ENCODE data around the gene NBAS. TPM values are rescaled to one million over a fixed set of nuclear protein-coding genes. Genes with fewer than 3 reads are reported as not detected.
A peak's percentile ranks its signal among the peaks of the same experiment; 100 is the strongest.

NBAS gene
- total and polyA plus RNA-seq, 2 donors (not counting 1 experiment from before 2014, with no cell fraction given): 27.0 to 124 TPM

DNA sequence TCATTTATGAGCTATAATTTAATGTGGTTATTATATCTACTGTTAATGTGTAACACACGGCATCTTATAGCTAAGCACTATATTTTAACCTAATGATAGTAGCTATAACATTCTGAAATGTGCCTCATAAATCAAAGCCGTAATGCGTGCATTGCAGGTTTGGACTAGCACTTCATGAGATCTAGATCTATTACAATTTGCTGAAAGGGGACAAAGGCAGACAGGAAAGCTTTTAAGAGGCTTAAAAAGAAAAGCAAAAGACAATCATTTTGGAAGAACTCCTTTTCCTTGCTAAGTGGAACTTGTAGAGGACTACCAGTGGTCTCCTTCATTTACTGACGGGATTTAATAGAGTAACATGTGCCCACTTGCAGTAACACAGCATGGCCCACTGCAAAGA is 213.1 kb downstream of the NBAS start:
- H3K36me3 ChIP-seq (ENCODE audit: control insufficient read depth, insufficient read depth, low read length): peaks cover 2% of the 10 kb centered on the region
- H3K4me2 ChIP-seq (ENCODE audit: extremely low read depth, insufficient read depth, low read length): no peak overlapping the region
- H4K20me1 ChIP-seq (ENCODE audit: control insufficient read depth, extremely low read depth, insufficient read depth, low read length): no peaks in the 10 kb centered on the region
- H2AFZ ChIP-seq (ENCODE audit: low read length): no peak overlapping the region
- no peaks in the 10 kb centered on the region for H3K4me1 ChIP-seq (ENCODE audit: control insufficient read depth, extremely low read depth, insufficient read depth, low read length)
- no peaks in the 10 kb centered on the region for H3K79me2 ChIP-seq (ENCODE audit: control insufficient read depth, insufficient read depth, low read length)
- TF ChIP-seq, protein P1, sequence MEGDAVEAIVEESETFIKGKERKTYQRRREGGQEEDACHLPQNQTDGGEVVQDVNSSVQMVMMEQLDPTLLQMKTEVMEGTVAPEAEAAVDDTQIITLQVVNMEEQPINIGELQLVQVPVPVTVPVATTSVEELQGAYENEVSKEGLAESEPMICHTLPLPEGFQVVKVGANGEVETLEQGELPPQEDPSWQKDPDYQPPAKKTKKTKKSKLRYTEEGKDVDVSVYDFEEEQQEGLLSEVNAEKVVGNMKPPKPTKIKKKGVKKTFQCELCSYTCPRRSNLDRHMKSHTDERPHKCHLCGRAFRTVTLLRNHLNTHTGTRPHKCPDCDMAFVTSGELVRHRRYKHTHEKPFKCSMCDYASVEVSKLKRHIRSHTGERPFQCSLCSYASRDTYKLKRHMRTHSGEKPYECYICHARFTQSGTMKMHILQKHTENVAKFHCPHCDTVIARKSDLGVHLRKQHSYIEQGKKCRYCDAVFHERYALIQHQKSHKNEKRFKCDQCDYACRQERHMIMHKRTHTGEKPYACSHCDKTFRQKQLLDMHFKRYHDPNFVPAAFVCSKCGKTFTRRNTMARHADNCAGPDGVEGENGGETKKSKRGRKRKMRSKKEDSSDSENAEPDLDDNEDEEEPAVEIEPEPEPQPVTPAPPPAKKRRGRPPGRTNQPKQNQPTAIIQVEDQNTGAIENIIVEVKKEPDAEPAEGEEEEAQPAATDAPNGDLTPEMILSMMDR (conservative IDR thresholded peaks at IDR 0.05 in 1 of 2, IDR thresholded peaks at IDR 0.05 in 1 of 2; ENCODE audit: low read depth in 1 of 2, low read length in 2 of 2): no peak
- no peak for TF ChIP-seq EZH2 (IDR thresholded peaks at IDR 0.05; ENCODE audit: low read length, missing control alignments)
- no peak overlapping the region for H3K4me3 ChIP-seq (replicated peaks in 1 of 4; ENCODE audit: control extremely low read depth in 1 of 4, insufficient read depth in 1 of 4, low read depth in 3 of 4, low read length in 4 of 4)
- no peaks in the 10 kb centered on the region for H3K9me3 ChIP-seq (ENCODE audit: control insufficient read depth, insufficient read depth, low read depth, low read length)
- no peaks in the 10 kb centered on the region for H3K27me3 ChIP-seq (ENCODE audit: control insufficient read depth, insufficient read depth, low read length)
- H3K27ac ChIP-seq (ENCODE audit: insufficient read depth, low read length): no peak overlapping the region
- DNase-seq (ENCODE audit: low read depth in 2 of 2): no peak
- no peak overlapping the region for H3K9ac ChIP-seq (ENCODE audit: insufficient read depth, low read length)

DNA sequence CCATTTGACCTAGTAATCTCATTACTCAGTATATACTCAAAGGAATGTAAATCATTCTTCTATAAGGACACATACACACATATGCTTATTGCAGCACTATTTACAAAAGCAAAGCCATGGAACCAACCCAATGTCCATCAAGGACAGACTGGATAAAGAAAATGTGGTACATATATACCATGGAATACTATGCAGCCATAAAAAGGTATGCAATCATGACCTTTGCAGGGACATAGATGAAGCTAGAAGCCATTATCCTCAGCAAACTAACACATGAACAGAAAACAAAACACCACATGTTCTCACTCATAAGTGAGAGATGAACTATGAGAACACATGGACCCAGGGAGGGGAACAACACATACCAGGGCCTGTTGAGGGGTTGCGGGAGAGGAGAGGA is 214.5 kb downstream of the NBAS start:
- Histone ChIP-seq H3K79me2 (ENCODE audit: control insufficient read depth, insufficient read depth, low read length) (no peaks in the 10 kb centered on the region), H3K27ac (ENCODE audit: insufficient read depth, low read length) (no peak overlapping the region), H3K4me1 (ENCODE audit: control insufficient read depth, extremely low read depth, insufficient read depth, low read length) (no peaks in the 10 kb centered on the region), H3K4me2 (ENCODE audit: extremely low read depth, insufficient read depth, low read length) (no peak overlapping the region), H2AFZ (ENCODE audit: low read length) (no peak overlapping the region), H3K9me3 (ENCODE audit: control insufficient read depth, insufficient read depth, low read depth, low read length) (no peaks in the 10 kb centered on the region), H3K27me3 (ENCODE audit: control insufficient read depth, insufficient read depth, low read length) (no peaks in the 10 kb centered on the region), H3K36me3 (ENCODE audit: control insufficient read depth, insufficient read depth, low read length) (peaks cover 2% of the 10 kb centered on the region), H4K20me1 (ENCODE audit: control insufficient read depth, extremely low read depth, insufficient read depth, low read length) (no peaks in the 10 kb centered on the region), H3K9ac (ENCODE audit: insufficient read depth, low read length) (no peak overlapping the region), H3K4me3 (replicated peaks in 1 of 4; ENCODE audit: control extremely low read depth in 1 of 4, insufficient read depth in 1 of 4, low read depth in 3 of 4, low read length in 4 of 4) (no peak overlapping the region)
- no peak for TF ChIP-seq EZH2 (IDR thresholded peaks at IDR 0.05; ENCODE audit: low read length, missing control alignments)
- TF ChIP-seq, protein P1 (conservative IDR thresholded peaks at IDR 0.05 in 1 of 2, IDR thresholded peaks at IDR 0.05 in 1 of 2; ENCODE audit: low read depth in 1 of 2, low read length in 2 of 2): no peak
- no peak for DNase-seq (ENCODE audit: low read depth in 2 of 2)

DNA sequence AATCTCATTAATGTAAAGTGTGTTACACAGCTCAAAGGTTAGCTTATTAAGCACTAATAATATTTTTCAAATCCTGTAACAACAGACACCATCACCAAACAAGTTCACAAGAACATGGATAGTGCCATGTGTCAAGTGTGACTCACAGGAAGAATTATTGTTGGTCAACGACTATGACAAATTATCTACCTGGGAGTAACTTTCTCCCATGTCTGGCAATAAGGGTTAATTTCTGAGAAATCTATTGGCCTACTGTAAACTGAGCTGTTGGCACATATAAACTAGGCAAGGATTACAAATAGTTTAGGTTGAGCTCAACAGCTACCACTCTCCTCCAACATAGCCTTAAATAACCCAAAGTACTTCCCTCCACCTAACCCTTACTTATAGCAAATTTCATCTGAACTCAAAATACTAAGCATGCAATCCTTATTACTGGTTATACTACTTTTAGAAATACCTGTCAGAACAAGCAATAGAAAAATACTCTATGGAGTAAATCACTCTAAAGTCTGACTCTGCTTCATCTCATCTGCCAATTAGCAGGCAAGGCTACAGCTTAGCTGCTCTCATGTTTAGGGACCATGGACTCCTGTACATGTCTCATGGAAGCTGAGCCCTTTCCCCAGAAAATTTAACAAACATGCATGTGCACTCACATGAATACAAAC is 223.0 kb downstream of the NBAS start:
- no peak overlapping the region for H2AFZ ChIP-seq (ENCODE audit: low read length)
- no peak for TF ChIP-seq EZH2 (IDR thresholded peaks at IDR 0.05; ENCODE audit: low read length, missing control alignments)
- TF ChIP-seq, protein P1 (conservative IDR thresholded peaks at IDR 0.05 in 1 of 2, IDR thresholded peaks at IDR 0.05 in 1 of 2; ENCODE audit: low read depth in 1 of 2, low read length in 2 of 2): no peak
- no peaks in the 10 kb centered on the region for H3K9me3 ChIP-seq (ENCODE audit: control insufficient read depth, insufficient read depth, low read depth, low read length)
- H3K9ac ChIP-seq (ENCODE audit: insufficient read depth, low read length): no peak overlapping the region
- H4K20me1 ChIP-seq (ENCODE audit: control insufficient read depth, extremely low read depth, insufficient read depth, low read length): no peaks in the 10 kb centered on the region
- no peaks in the 10 kb centered on the region for H3K27me3 ChIP-seq (ENCODE audit: control insufficient read depth, insufficient read depth, low read length)
- no peak overlapping the region for H3K27ac ChIP-seq (ENCODE audit: insufficient read depth, low read length)
- no peaks in the 10 kb centered on the region for H3K4me1 ChIP-seq (ENCODE audit: control insufficient read depth, extremely low read depth, insufficient read depth, low read length)
- H3K4me2 ChIP-seq (ENCODE audit: extremely low read depth, insufficient read depth, low read length): no peak overlapping the region
- no peaks in the 10 kb centered on the region for H3K79me2 ChIP-seq (ENCODE audit: control insufficient read depth, insufficient read depth, low read length)
- DNase-seq (ENCODE audit: low read depth in 2 of 2): peak in 1 of 2 donors; percentile 20
- H3K4me3 ChIP-seq (replicated peaks in 1 of 4; ENCODE audit: control extremely low read depth in 1 of 4, insufficient read depth in 1 of 4, low read depth in 3 of 4, low read length in 4 of 4): no peak overlapping the region
- no peaks in the 10 kb centered on the region for H3K36me3 ChIP-seq (ENCODE audit: control insufficient read depth, insufficient read depth, low read length)
